Heart right ventricle (tissue), 16 donors: Measurements from ENCODE around the gene TSPO2. TPM values are rescaled to one million over a fixed set of nuclear protein-coding genes. Genes with fewer than 3 reads are reported as not detected.

Source experiments
- ATAC-seq, 8 donors: fragments of 200-7000 bp; cut with Tn5 transposase; one replicate each; pipeline ENCODE4 v1.9.1; 2020; ENCODE audit warnings: mild to moderate bottlenecking in 8 of 8, moderate library complexity in 8 of 8, moderate number of reproducible peaks in 1 of 8
- DNase-seq, 2 donors: peaks; one replicate each; pipeline ENCODE4 v3.0.0-alpha.2; 2020
- H3K27ac ChIP-seq, 10 donors: fragments of 200-600 bp; sonication (generic) in 2 of 10; one replicate each; pipeline versions ENCODE4 v1.5.0 to v1.8.0; 2020 to 2022; ENCODE audit warnings: mild to moderate bottlenecking in 3 of 10
- H3K27me3 ChIP-seq, 7 donors: fragments of 200-600 bp; one replicate each; pipeline ENCODE4 v1.8.0; 2021 to 2022; ENCODE audit warnings: mild to moderate bottlenecking in 2 of 7
- H3K36me3 ChIP-seq, 9 donors: fragments of 200-600 bp; sonication (generic) in 1 of 9; one replicate each; pipeline versions ENCODE4 v1.5.0 to v1.8.0; 2020 to 2022; ENCODE audit warnings: mild to moderate bottlenecking in 2 of 9
- H3K4me1 ChIP-seq, 9 donors: fragments of 200-600 bp; sonication (generic) in 1 of 9; one replicate each; pipeline versions ENCODE4 v1.5.0 to v1.8.0; 2020 to 2022; ENCODE audit warnings: mild to moderate bottlenecking in 4 of 9
- H3K4me3 ChIP-seq, 10 donors: fragments of 200-600 bp; sonication (generic) in 2 of 10; one replicate each; pipeline versions ENCODE4 v1.5.0 to v1.8.0; 2020 to 2022; ENCODE audit warnings: mild to moderate bottlenecking in 7 of 10, moderate library complexity in 2 of 10
- H3K9me3 ChIP-seq, 11 donors: fragments of 200-600 bp in 10 of 11; sonication (generic) in 2 of 11; one replicate each; pipeline versions ENCODE4 v1.5.0 to v1.8.0; 2013 to 2022; ENCODE audit warnings: mild to moderate bottlenecking in 2 of 11, control low read depth in 1 of 11, moderate library complexity in 1 of 11
- WGBS, 2 donors: extraction: QIAGEN DNeasy Blood & Tissue Kit; methylation state at CpG; one replicate each; pipeline ENCODE4 v1.1.7; 2013; ENCODE audit warnings: inconsistent platforms in 1 of 2; 5-methylcytosine and 5-hydroxymethylcytosine counted together
- intact Hi-C, 10 donors: fragments of 100-400 bp; cut with DNase I; formaldehyde crosslinking; loops; one replicate each; pipeline versions ENCODE4 v1.11.1 to v1.14.2; 2022
- polyA plus RNA-seq, 2 donors: library from polyadenylated mRNA; stranded (reverse); fragments of 200-250 nt; gene quantifications; one replicate each; pipeline ENCODE4 v1.2.3, GENCODE V29; 2013
- total RNA-seq, 10 donors: library from RNA; stranded (reverse); fragmentation: NEBNext Ultra II Directional in 3 of 10; extraction: Animal tissue kit (Norgen Biotek cat#: 25700) in 3 of 10; gene quantifications; one replicate each; pipeline versions ENCODE4 v1.2.1 to v1.2.4, GENCODE V29; 2021 to 2023
- TF ChIP-seq, protein P1 (sequence below), 9 donors: fragments of 200-600 bp; sonication (generic) in 2 of 9; IDR thresholded peaks; one replicate each; pipeline versions ENCODE4 v1.5.0 to v1.8.0; 2021 to 2022; ENCODE audit warnings: antibody characterized with exemption in 9 of 9, mild to moderate bottlenecking in 5 of 9, moderate library complexity in 1 of 9
- donor health status: Arrhythmogenic right ventricular cardiomyopathy.
- donor health status: ischemic (EF 13 %, LVEDD 7.1; RV severe dilation, severe dysfunction).
- donor health status: healthy with polysubstance abuse.
- donor health status: DM: no; HTN: yes; CAD: no.
- donor health status: DM: no; HTN: no; CAD: no.
- donor health status: ischemic (EF 25% LVEDD 6.9; RV normal size, moderate dysfunction).
- donor health status: ischemic (EF 25% LVEDD 5.7; RV mildly dilated, moderate dysfunction).
- donor health status: healthy.
- donor health status: DM: yes; HTN: yes; CAD: no.
- donor health status: Ischemic cardiomyopathy.
- donor health status: ischemic (EF 35%, LVEDD 5.7; RV mildly dilated, moderate dysfunction).
- donor health status: nonischemic (EF 11% LVEDD 7.7; RV severe dilation, severe dysfunction).
- donor health status: DM: yes; HTN: yes; CAD: no.
- donor health status: PGD.
- donor health status: ischemic (EF 29% LVEDD 5.4; RV normal size, mild dysfunction).
- donor health status: nonischemic (EF 23%, LVEDD 6.1; RV moderate dilation, normal function).

Gene TSPO2
- total and polyA plus RNA-seq, 12 donors: not detected

DNA sequence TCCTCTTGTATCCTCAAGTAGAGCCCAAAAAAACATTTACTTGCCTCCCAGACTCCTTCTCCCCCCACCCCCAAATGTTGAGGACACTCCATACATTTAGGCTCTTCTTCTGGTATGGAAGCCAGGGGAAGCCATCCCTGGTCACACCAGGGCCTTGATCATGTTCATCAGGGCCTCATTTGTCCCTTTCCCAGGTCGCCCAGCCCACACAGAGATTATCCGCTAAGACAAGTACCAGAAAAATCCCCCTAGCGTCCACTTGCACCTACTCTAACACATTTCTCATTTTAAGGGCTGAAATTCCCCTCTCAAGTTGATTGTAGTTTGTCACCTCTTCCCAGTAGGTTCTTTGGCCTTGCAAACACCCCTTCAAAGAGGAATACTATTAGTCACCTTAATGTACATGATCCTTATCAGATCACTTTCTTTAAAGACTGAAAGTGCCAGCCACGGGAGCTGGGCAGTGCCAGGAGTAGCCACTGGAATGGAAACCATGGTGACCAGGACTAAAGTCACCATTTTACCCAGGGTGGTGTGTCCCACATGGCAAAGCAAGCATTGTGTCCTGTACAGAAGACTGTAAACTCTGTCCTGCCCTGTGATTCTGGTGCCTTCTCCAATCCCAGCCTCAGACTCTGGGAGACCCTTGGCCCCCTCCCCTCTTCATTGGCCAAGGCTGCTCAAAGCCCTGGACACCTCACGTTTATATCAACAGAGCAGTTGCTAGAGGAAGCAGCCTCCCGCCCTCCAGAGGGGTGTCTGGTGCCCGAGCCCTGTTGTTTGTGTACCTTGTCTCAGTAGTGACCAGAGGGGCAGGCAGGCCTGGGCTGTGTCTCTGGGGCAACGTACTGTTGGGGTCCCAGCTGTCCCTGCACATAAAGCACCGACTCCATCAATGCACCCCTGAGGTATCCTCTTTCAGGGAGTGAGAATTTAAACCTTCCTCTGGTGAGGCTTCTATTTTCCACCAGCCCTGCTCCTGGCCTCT, 5.8 kb downstream of the TSPO2 start:
- WGBS, 2 donors: 50 to 63% methylated on average over 9 of the region's 9 CpGs
- intact Hi-C loops: no loop called here

DNA sequence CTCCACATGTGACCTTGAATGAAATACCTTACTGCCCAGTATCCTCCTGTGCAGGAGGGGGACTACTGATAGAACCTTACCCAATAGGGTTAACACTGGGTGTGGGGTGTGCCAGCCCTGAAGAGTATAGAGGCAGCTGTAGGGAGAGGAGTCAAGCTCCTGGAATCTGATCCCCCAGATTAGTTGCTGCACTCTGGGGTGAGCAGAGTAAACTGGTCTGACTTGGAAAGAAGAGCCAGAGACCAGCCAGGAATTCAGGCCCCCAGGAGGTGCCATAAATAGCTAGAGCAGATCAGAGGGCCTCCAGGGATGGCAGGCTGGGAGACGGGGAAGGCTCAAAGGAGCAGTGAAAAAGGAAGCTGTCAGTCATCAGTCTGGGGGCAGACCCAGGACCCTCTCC, 7.3 kb downstream of the TSPO2 start:
- Histone ChIP-seq H3K4me1 (peaks cover 0 to 43% (median 24%) of the 10 kb centered on the region in 9 donors), H3K27me3 (no peaks in the 10 kb centered on the region), H3K9me3 (no peaks in the 10 kb centered on the region), H3K4me3 (no peak overlapping the region), H3K27ac (peak overlapping the region; percentile 9 to 82 (median 64)), H3K36me3 (no peaks in the 10 kb centered on the region)
- ATAC-seq: peak in 6 of 8 donors; percentile 15 to 56 (median 42)
- TF ChIP-seq, protein P1, sequence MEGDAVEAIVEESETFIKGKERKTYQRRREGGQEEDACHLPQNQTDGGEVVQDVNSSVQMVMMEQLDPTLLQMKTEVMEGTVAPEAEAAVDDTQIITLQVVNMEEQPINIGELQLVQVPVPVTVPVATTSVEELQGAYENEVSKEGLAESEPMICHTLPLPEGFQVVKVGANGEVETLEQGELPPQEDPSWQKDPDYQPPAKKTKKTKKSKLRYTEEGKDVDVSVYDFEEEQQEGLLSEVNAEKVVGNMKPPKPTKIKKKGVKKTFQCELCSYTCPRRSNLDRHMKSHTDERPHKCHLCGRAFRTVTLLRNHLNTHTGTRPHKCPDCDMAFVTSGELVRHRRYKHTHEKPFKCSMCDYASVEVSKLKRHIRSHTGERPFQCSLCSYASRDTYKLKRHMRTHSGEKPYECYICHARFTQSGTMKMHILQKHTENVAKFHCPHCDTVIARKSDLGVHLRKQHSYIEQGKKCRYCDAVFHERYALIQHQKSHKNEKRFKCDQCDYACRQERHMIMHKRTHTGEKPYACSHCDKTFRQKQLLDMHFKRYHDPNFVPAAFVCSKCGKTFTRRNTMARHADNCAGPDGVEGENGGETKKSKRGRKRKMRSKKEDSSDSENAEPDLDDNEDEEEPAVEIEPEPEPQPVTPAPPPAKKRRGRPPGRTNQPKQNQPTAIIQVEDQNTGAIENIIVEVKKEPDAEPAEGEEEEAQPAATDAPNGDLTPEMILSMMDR (IDR thresholded peaks at IDR 0.05): no peak
- no peak for DNase-seq
- WGBS, 2 donors: 30 to 62% methylated on average over 1 of the region's 1 CpG
- intact Hi-C loops: no loop called here

More for the DNA sequence above, 5.8 kb downstream of the TSPO2 start:
- DNase-seq (no peak), ATAC-seq (peak in 1 of 8 donors; percentile 34)
- Histone ChIP-seq H3K4me3 (no peak overlapping the region), H3K4me1 (peaks cover 0 to 43% (median 24%) of the 10 kb centered on the region in 9 donors), H3K36me3 (no peaks in the 10 kb centered on the region), H3K9me3 (no peaks in the 10 kb centered on the region), H3K27ac (peak overlapping the region in 8 of 10 donors; percentile 4 to 82 (median 68)), H3K27me3 (no peaks in the 10 kb centered on the region)
- TF ChIP-seq, protein P1 (IDR thresholded peaks at IDR 0.05): no peak

DNA sequence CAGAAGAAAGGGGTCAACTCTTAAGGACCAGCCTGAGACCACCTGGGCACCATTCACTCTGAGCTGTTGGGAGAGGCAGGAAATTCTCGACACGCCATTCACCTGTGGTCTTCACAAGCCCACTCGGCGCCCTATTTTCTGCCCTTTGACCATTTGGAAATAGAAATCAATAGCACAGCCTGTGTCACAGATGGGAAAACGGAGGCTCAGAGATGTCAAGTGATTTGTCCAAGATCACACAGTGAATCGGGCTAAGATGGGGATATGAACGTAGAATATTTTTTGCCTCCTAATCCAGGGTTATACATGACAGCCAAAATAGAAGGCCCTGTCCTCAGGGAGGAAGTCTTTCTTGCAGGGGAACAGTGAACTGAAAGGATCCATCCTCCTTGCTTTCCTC, 7.7 kb downstream of the TSPO2 start:
- TF ChIP-seq, protein P1 (IDR thresholded peaks at IDR 0.05): no peak
- H3K9me3 ChIP-seq: no peaks in the 10 kb centered on the region
- DNase-seq (no peak), ATAC-seq (no peak)
- 71 to 76% methylated on average over 7 of the region's 7 CpGs for WGBS, 2 donors
- peaks cover 0 to 43% (median 24%) of the 10 kb centered on the region in 9 donors for H3K4me1 ChIP-seq
- H3K36me3 ChIP-seq: no peaks in the 10 kb centered on the region
- no peaks in the 10 kb centered on the region for H3K27me3 ChIP-seq
- peak overlapping the region; percentile 9 to 82 (median 64) for H3K27ac ChIP-seq
- no peak overlapping the region for H3K4me3 ChIP-seq
- intact Hi-C loops: no loop called here

DNA sequence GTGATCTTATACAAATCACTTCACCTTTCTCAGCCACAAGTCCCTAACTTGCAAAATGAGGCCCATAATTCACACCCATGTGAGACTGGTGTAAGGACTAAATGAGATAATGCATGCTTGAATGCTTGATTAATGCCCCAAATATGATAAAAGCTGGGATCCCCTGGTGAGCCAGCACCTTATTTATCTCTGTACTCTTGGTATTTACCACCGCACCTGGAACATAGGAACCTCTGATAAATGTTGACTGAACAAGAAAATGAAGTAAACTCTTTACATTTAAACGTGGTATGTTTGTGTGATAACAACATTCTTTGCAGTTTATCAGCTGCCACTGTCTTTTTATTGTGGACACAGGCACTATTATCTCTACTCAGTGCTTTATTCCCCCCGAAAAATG, 8.3 kb downstream of the TSPO2 start:
- Histone ChIP-seq H3K9me3 (no peaks in the 10 kb centered on the region), H3K4me1 (peaks cover 0 to 49% (median 24%) of the 10 kb centered on the region in 9 donors), H3K27ac (peak overlapping the region in 1 of 10 donors; percentile 63), H3K27me3 (no peaks in the 10 kb centered on the region), H3K4me3 (no peak overlapping the region), H3K36me3 (no peaks in the 10 kb centered on the region)
- intact Hi-C loops: no loop called here
- TF ChIP-seq, protein P1 (IDR thresholded peaks at IDR 0.05): no peak
- no peak for ATAC-seq
- no peak for DNase-seq
- 40 to 59% methylated on average over 3 of the region's 3 CpGs for WGBS, 2 donors
